SK-N-SH (cell line): Measurements from ENCODE around the gene NDUFAF8.

Source experiments
- CTCF ChIP-seq: fragments of 200-600 bp; sonication (generic); IDR thresholded peaks from 2 replicates; pipeline ENCODE4 v1.6.1; 2017; ENCODE audit warnings: antibody characterized with exemption, mild to moderate bottlenecking, moderate library complexity
- ELF1 ChIP-seq: IDR thresholded peaks from 2 replicates; pipeline ENCODE4 v1.4.0; 2012
- EP300 ChIP-seq, 2 experiments: IDR thresholded peaks; 2 replicates each; pipeline versions ENCODE4 v1.4.0 to v1.6.1; 2012; ENCODE audit warnings: borderline replicate concordance in 1 of 2, low read depth in 1 of 2, low read length in 1 of 2
- EZH2phosphoT487 ChIP-seq: fragments of 200-600 bp; sonication (generic); IDR thresholded peaks from 2 replicates; pipeline ENCODE4 v1.6.1; 2017; ENCODE audit warnings: low read depth, mixed run types, mild to moderate bottlenecking, antibody characterized with exemption, moderate library complexity, borderline replicate concordance
- MXI1 ChIP-seq: IDR thresholded peaks from 2 replicates; pipeline ENCODE4 v1.6.1; 2012; ENCODE audit warnings: mild to moderate bottlenecking, low read depth, low read length, improper control_type of control experiment
- POLR2AphosphoS5 ChIP-seq: IDR thresholded peaks from 2 replicates; pipeline ENCODE4 v1.6.1; 2012; ENCODE audit warnings: low read depth, low read length
- RAD21 ChIP-seq: IDR thresholded peaks from 2 replicates; pipeline ENCODE4 v1.6.1; 2012; ENCODE audit warnings: mild to moderate bottlenecking, low read length
- REST ChIP-seq: IDR thresholded peaks from 2 replicates; pipeline ENCODE4 v1.6.1; 2012; ENCODE audit warnings: mild to moderate bottlenecking, low read depth, low read length, moderate library complexity
- SIN3A ChIP-seq: IDR thresholded peaks from 2 replicates; pipeline ENCODE4 v1.6.1; 2012; ENCODE audit warnings: low read depth, mild to moderate bottlenecking, low read length, moderate library complexity, borderline replicate concordance
- SMC3 ChIP-seq: IDR thresholded peaks from 2 replicates; pipeline ENCODE4 v1.6.1; 2012; ENCODE audit warnings: low read depth, low read length, improper control_type of control experiment
- TAF1 ChIP-seq: IDR thresholded peaks from 2 replicates; pipeline ENCODE4 v1.6.1; 2012; ENCODE audit warnings: low read depth, mild to moderate bottlenecking, low read length, moderate library complexity, borderline replicate concordance
- TEAD4 ChIP-seq: IDR thresholded peaks from 2 replicates; pipeline ENCODE4 v1.4.0; 2012; ENCODE audit warnings: mild to moderate bottlenecking, borderline replicate concordance; ENCODE audit not compliant: insufficient read depth
- USF2 ChIP-seq: fragments of 150-350 bp; IDR thresholded peaks from 2 replicates; pipeline ENCODE4 v1.6.1; 2017; ENCODE audit warnings: antibody characterized with exemption, low read length, low read depth, borderline replicate concordance
- YY1 ChIP-seq: IDR thresholded peaks from 2 replicates; pipeline ENCODE4 v1.4.0; 2012; ENCODE audit warnings: low read depth, mild to moderate bottlenecking

- TF ChIP-seq TEAD4, result no peak
- no peak for TF ChIP-seq CTCF
- no peak for TF ChIP-seq SMC3
- TF ChIP-seq EP300 (IDR thresholded peaks at IDR 0.05; ENCODE audit: borderline replicate concordance in 1 of 2, low read depth in 1 of 2, low read length in 1 of 2), result no peak
- no peak for TF ChIP-seq POLR2AphosphoS5
- no peak for TF ChIP-seq SIN3A
- TF ChIP-seq REST, result no peak
- no peak for TF ChIP-seq ELF1
- TF ChIP-seq YY1, result no peak
- no peak for TF ChIP-seq TAF1
- no peak for TF ChIP-seq EZH2phosphoT487
- TF ChIP-seq USF2, result no peak
- TF ChIP-seq RAD21, result no peak
- TF ChIP-seq MXI1, result no peak
Observed at GRCh38 chr17:81233811-81234505, 5.2 kb upstream of the NDUFAF8 start.
